ENCODE results near the gene SCYGR1.

DNA sequence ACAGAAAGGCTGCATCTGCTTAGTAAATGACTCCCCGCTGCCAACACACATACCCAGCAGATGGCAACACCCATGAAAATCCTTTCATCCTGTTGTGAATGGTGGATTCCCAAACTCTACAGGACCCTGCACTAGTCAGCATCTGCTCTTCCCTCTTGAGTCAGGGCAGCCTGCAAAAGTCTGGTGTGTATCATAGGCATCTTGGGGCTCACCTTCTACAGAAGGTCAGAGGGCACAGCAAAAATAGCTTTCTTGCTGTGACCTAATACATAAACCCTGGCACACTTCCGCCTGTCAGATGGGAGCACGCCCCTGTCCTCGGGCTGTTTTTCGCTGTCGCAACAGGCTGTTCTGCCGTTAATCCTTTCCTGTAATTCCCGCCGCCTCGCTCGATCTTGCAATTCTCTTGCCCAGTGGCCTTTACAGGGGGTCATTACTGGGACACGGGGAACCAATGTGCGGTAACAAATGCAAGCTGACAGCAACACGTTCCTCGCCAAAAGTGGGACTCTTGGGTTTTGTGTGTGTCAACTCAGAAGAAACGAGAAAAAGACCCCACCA lies 19.9 kb upstream of the SCYGR1 start:
- no peak; the same call in 1 of the 2 replicates for TF ChIP-seq CTCF (conservative IDR thresholded peaks at IDR 0.05; ENCODE audit: low read length)
- no peak for TF ChIP-seq EZH2phosphoT487 (IDR thresholded peaks at IDR 0.05; ENCODE audit: borderline replicate concordance)

Data from Loucy (cell line).